Heart right ventricle (tissue), 16 donors: ENCODE data around the gene GABRB1. TPM values are rescaled to one million over a fixed set of nuclear protein-coding genes. Genes with fewer than 3 reads are reported as not detected.
A peak's percentile ranks its signal among the peaks of the same experiment; 100 is the strongest.

Experiments used
- ATAC-seq, 8 donors: fragments of 200-7000 bp; cut with Tn5 transposase; one replicate each; pipeline ENCODE4 v1.9.1; 2020; ENCODE audit warnings: mild to moderate bottlenecking in 8 of 8, moderate library complexity in 8 of 8, moderate number of reproducible peaks in 1 of 8
- DNase-seq, 2 donors: peaks; one replicate each; pipeline ENCODE4 v3.0.0-alpha.2; 2020
- H3K27ac ChIP-seq, 10 donors: fragments of 200-600 bp; sonication (generic) in 2 of 10; one replicate each; pipeline versions ENCODE4 v1.5.0 to v1.8.0; 2020 to 2022; ENCODE audit warnings: mild to moderate bottlenecking in 3 of 10
- H3K27me3 ChIP-seq, 7 donors: fragments of 200-600 bp; one replicate each; pipeline ENCODE4 v1.8.0; 2021 to 2022; ENCODE audit warnings: mild to moderate bottlenecking in 2 of 7
- H3K36me3 ChIP-seq, 9 donors: fragments of 200-600 bp; sonication (generic) in 1 of 9; one replicate each; pipeline versions ENCODE4 v1.5.0 to v1.8.0; 2020 to 2022; ENCODE audit warnings: mild to moderate bottlenecking in 2 of 9
- H3K4me1 ChIP-seq, 9 donors: fragments of 200-600 bp; sonication (generic) in 1 of 9; one replicate each; pipeline versions ENCODE4 v1.5.0 to v1.8.0; 2020 to 2022; ENCODE audit warnings: mild to moderate bottlenecking in 4 of 9
- H3K4me3 ChIP-seq, 10 donors: fragments of 200-600 bp; sonication (generic) in 2 of 10; one replicate each; pipeline versions ENCODE4 v1.5.0 to v1.8.0; 2020 to 2022; ENCODE audit warnings: mild to moderate bottlenecking in 7 of 10, moderate library complexity in 2 of 10
- H3K9me3 ChIP-seq, 11 donors: fragments of 200-600 bp in 10 of 11; sonication (generic) in 2 of 11; one replicate each; pipeline versions ENCODE4 v1.5.0 to v1.8.0; 2013 to 2022; ENCODE audit warnings: mild to moderate bottlenecking in 2 of 11, control low read depth in 1 of 11, moderate library complexity in 1 of 11
- CTCF ChIP-seq, 9 donors: fragments of 200-600 bp; sonication (generic) in 2 of 9; IDR thresholded peaks; one replicate each; pipeline versions ENCODE4 v1.5.0 to v1.8.0; 2021 to 2022; ENCODE audit warnings: antibody characterized with exemption in 9 of 9, mild to moderate bottlenecking in 5 of 9, moderate library complexity in 1 of 9
- WGBS, 2 donors: extraction: QIAGEN DNeasy Blood & Tissue Kit; methylation state at CpG; one replicate each; pipeline ENCODE4 v1.1.7; 2013; ENCODE audit warnings: inconsistent platforms in 1 of 2; 5-methylcytosine and 5-hydroxymethylcytosine counted together
- intact Hi-C, 10 donors: fragments of 100-400 bp; cut with DNase I; formaldehyde crosslinking; loops; one replicate each; pipeline versions ENCODE4 v1.11.1 to v1.14.2; 2022
- polyA plus RNA-seq, 2 donors: library from polyadenylated mRNA; stranded (reverse); fragments of 200-250 nt; gene quantifications; one replicate each; pipeline ENCODE4 v1.2.3, GENCODE V29; 2013
- total RNA-seq, 10 donors: library from RNA; stranded (reverse); fragmentation: NEBNext Ultra II Directional in 3 of 10; extraction: Animal tissue kit (Norgen Biotek cat#: 25700) in 3 of 10; gene quantifications; one replicate each; pipeline versions ENCODE4 v1.2.1 to v1.2.4, GENCODE V29; 2021 to 2023
- donor health status: Arrhythmogenic right ventricular cardiomyopathy.
- donor health status: ischemic (EF 13 %, LVEDD 7.1; RV severe dilation, severe dysfunction).
- donor health status: healthy with polysubstance abuse.
- donor health status: DM: no; HTN: yes; CAD: no.
- donor health status: DM: no; HTN: no; CAD: no.
- donor health status: ischemic (EF 25% LVEDD 6.9; RV normal size, moderate dysfunction).
- donor health status: ischemic (EF 25% LVEDD 5.7; RV mildly dilated, moderate dysfunction).
- donor health status: healthy.
- donor health status: DM: yes; HTN: yes; CAD: no.
- donor health status: Ischemic cardiomyopathy.
- donor health status: ischemic (EF 35%, LVEDD 5.7; RV mildly dilated, moderate dysfunction).
- donor health status: nonischemic (EF 11% LVEDD 7.7; RV severe dilation, severe dysfunction).
- donor health status: DM: yes; HTN: yes; CAD: no.
- donor health status: PGD.
- donor health status: ischemic (EF 29% LVEDD 5.4; RV normal size, mild dysfunction).
- donor health status: nonischemic (EF 23%, LVEDD 6.1; RV moderate dilation, normal function).

GABRB1 gene
- total and polyA plus RNA-seq, 12 donors, result 0.51 to 9.9 (median 6.2) TPM

DNA sequence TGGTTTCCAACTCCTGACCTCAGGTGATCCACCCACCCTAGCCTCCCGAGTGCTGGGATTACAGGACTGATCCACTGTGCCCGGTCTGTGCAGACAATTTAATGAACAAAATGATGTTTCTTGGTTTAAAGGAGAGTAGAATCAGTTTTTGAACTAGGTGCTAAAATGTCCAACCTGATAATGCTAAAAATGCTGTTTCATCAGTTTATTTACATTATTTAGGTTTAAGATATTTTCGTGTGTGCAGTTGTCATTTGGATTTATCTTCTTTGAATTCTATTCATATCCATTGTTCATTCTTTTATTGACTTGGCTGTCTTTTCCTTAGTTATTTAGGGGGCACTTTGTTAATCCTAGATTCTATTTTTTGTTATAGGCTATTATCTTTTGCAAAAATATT, 18.0 kb upstream of the GABRB1 start:
- intact Hi-C loops, result no loop called here
- H3K4me3 ChIP-seq, result no peak overlapping the region
- ATAC-seq (no peak), DNase-seq (no peak)
- peaks cover 0 to 15% (median 5%) of the 10 kb centered on the region in 9 donors for H3K4me1 ChIP-seq
- H3K27me3 ChIP-seq, result no peaks in the 10 kb centered on the region
- H3K36me3 ChIP-seq, result no peaks in the 10 kb centered on the region
- WGBS, 2 donors, result 74 to 82% methylated on average over 3 of the region's 3 CpGs
- H3K9me3 ChIP-seq, result peaks cover 0 to 7% (median 0%) of the 10 kb centered on the region in 11 donors
- TF ChIP-seq CTCF (IDR thresholded peaks at IDR 0.05), result no peak
- H3K27ac ChIP-seq, result no peak overlapping the region

- ATAC-seq (no peak), DNase-seq (no peak)
- no peak for TF ChIP-seq CTCF (IDR thresholded peaks at IDR 0.05)
- peaks cover 0 to 8% (median 0%) of the 10 kb centered on the region in 11 donors for H3K9me3 ChIP-seq
- no peaks in the 10 kb centered on the region for H3K36me3 ChIP-seq
- H3K4me1 ChIP-seq, result no peaks in the 10 kb centered on the region
- no peak overlapping the region for H3K27ac ChIP-seq
- intact Hi-C loops, result no loop called here
- no peak overlapping the region for H3K4me3 ChIP-seq
- H3K27me3 ChIP-seq, result no peaks in the 10 kb centered on the region
- 87 to 94% methylated on average over 4 of the region's 4 CpGs for WGBS, 2 donors
Observed at GRCh38 chr4:47017081-47017480, 14.3 kb upstream of the GABRB1 start.

DNA sequence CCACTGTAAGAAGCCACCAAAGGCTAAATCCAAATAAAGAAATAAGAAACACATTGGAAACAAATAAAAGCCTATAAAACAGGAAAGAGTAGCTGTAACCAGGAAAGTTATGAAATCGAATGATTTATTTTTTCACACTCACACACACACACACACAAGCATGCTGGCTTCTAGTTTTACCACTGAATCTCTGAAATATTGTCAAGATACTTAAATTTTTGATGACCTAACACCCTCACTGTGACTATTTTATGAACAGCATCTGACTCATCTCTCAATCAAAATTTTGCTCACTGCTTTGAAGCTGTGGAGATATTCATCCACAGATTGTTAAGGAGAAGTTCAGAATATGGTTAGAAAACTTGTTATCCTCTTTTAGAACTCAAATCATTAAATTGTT, 13.9 kb upstream of the GABRB1 start:
- no peak overlapping the region for H3K4me3 ChIP-seq
- no peaks in the 10 kb centered on the region for H3K36me3 ChIP-seq
- DNase-seq, result no peak
- intact Hi-C loops, result no loop called here
- no peak overlapping the region for H3K27ac ChIP-seq
- ATAC-seq, result no peak
- H3K4me1 ChIP-seq, result no peaks in the 10 kb centered on the region
- H3K9me3 ChIP-seq, result peaks cover 0 to 8% (median 0%) of the 10 kb centered on the region in 11 donors
- TF ChIP-seq CTCF (IDR thresholded peaks at IDR 0.05), result no peak
- 69 to 86% methylated on average over 1 of the region's 1 CpG for WGBS, 2 donors
- no peaks in the 10 kb centered on the region for H3K27me3 ChIP-seq

DNA sequence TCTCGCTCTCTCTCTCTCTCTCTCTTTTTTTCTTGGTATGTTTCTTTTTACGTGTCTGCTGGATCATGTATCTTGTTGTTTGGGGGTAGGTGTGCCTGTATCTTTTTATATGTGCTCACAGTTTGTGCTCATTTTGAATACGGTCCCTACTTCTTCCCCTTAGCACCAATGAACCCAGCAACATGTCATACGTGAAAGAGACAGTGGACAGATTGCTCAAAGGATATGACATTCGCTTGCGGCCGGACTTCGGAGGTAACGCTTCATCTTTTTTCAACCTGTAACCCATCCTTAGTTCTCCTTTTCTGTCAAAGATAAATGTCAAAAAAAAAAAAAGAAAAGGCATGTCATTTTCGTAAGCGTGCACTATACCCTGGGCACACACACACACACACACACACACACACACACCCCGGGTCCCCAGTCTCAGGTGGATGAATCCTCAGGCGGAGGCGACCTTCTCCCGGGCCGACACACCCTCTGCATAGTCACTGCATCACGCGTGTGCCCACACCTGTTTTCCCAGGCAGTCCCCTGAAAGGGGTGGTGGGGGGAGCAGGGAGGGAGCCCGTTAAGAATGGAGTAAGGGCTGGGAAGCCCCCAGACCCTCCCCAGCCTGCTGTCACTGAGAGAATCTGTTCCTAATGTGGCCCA, 511 bp downstream of the GABRB1 start:
- peak in 1 of 2 donors; percentile 4 for DNase-seq

More for the DNA sequence above, 511 bp downstream of the GABRB1 start:
- peaks cover 0 to 59% (median 15%) of the 10 kb centered on the region in 7 donors for H3K27me3 ChIP-seq
- WGBS, 2 donors, result 1% methylated on average over 19 of the region's 19 CpGs
- peak overlapping the region in 6 of 10 donors; percentile 5 to 80 (median 75) for H3K27ac ChIP-seq
- no peaks in the 10 kb centered on the region for H3K9me3 ChIP-seq
- TF ChIP-seq CTCF (IDR thresholded peaks at IDR 0.05), result no peak
- peak; percentile 35 to 77 (median 60) for ATAC-seq
- intact Hi-C loops, result loop anchor here in 8 of 10 donors (1.0 to 10.0 kb wide), 9 partner anchors 97 to 353 kb away; no protein-coding TSS in a partner anchor
- H3K4me3 ChIP-seq, result peak overlapping the region; percentile 9 to 60 (median 53)
- H3K4me1 ChIP-seq, result peaks cover 0 to 15% (median 0%) of the 10 kb centered on the region in 9 donors
- H3K36me3 ChIP-seq, result no peaks in the 10 kb centered on the region
